ENCODE data around the gene JTB. TPM values are rescaled to one million over a fixed set of nuclear protein-coding genes. Genes with fewer than 3 reads are reported as not detected.

The JTB gene
- total RNA-seq, 4 donors from 2014 or later: 144 to 225 (median 204) TPM

GRCh38 chr1:153968972-153969371 is 8.5 kb downstream of the JTB start:
- H3K4me1 ChIP-seq: peaks cover 11 to 45% (median 26%) of the 10 kb centered on the region in 3 donors
- WGBS, 2 donors: 100% methylated on average over 1 of the region's 2 CpGs; no CpG with 5 or more reads in 1 of the 2 donors
- intact Hi-C loops (cut with DNase I): no loop called here
- peak overlapping the region in 2 of 4 donors; percentile 56 to 77 for H3K4me3 ChIP-seq
- no peaks in the 10 kb centered on the region for H3K9me3 ChIP-seq
- TF ChIP-seq, protein P1, sequence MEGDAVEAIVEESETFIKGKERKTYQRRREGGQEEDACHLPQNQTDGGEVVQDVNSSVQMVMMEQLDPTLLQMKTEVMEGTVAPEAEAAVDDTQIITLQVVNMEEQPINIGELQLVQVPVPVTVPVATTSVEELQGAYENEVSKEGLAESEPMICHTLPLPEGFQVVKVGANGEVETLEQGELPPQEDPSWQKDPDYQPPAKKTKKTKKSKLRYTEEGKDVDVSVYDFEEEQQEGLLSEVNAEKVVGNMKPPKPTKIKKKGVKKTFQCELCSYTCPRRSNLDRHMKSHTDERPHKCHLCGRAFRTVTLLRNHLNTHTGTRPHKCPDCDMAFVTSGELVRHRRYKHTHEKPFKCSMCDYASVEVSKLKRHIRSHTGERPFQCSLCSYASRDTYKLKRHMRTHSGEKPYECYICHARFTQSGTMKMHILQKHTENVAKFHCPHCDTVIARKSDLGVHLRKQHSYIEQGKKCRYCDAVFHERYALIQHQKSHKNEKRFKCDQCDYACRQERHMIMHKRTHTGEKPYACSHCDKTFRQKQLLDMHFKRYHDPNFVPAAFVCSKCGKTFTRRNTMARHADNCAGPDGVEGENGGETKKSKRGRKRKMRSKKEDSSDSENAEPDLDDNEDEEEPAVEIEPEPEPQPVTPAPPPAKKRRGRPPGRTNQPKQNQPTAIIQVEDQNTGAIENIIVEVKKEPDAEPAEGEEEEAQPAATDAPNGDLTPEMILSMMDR (IDR thresholded peaks at IDR 0.05): no peak
- no peak for TF ChIP-seq POLR2A (IDR thresholded peaks at IDR 0.05)
- peak overlapping the region in 2 of 4 donors; percentile 92 to 93 for H3K27ac ChIP-seq
- DNase-seq: no peak
- no peaks in the 10 kb centered on the region for H3K27me3 ChIP-seq
- H3K36me3 ChIP-seq: peaks cover 0 to 17% (median 3%) of the 10 kb centered on the region in 3 donors

DNA sequence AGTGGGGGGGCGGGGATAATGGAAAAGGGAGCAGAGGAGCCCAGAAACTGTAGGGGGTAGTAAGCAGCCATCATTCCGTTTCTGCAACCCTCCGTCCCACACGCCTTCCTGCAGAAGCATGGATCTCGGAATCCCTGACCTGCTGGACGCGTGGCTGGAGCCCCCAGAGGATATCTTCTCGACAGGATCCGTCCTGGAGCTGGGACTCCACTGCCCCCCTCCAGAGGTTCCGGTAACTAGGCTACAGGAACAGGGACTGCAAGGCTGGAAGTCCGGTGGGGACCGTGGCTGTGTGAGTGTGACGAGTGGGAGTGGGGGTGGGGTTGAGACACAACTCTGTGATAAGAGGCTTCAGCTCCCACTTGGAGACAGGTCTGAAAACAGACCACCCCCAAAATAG is 9.1 kb downstream of the JTB start:
- peaks cover 11 to 49% (median 26%) of the 10 kb centered on the region in 3 donors for H3K4me1 ChIP-seq

DNA sequence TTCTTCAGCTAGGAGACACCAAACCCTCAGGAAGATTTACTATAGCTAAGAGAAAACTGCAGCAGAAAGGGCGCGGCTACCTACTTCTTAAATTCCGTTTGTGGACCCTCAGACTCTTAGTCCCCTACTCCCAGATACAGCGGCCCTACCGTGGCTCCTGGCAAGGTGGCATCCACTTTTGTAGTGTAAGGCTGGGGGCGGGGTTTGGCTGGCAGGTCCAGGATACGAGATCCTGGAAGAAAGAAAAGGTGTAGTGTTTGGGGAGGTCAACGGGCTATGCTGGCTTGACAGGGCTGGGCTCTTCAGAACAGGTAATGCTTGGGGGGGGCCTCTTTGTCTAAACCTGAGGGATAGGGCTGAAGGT is 9.5 kb downstream of the JTB start:
- Histone ChIP-seq H3K9me3 (no peaks in the 10 kb centered on the region), H3K4me1 (peaks cover 11 to 50% (median 26%) of the 10 kb centered on the region in 3 donors), H3K4me3 (peak overlapping the region; percentile 53 to 77 (median 60)), H3K27ac (peak overlapping the region; percentile 92 to 93 (median 92)), H3K36me3 (peaks cover 0 to 7% (median 0%) of the 10 kb centered on the region in 3 donors), H3K27me3 (no peaks in the 10 kb centered on the region)
- 0 to 6% methylated on average over 8 of the region's 8 CpGs for WGBS, 2 donors
- DNase-seq: no peak
- TF ChIP-seq, protein P1 (IDR thresholded peaks at IDR 0.05): no peak
- no peak for TF ChIP-seq POLR2A (IDR thresholded peaks at IDR 0.05)
- intact Hi-C loops (cut with DNase I): no loop called here

More for the DNA sequence above, 9.1 kb downstream of the JTB start:
- intact Hi-C loops (cut with DNase I): no loop called here
- WGBS, 2 donors: 22 to 44% methylated on average over 7 to 9 of the region's 13 CpGs
- H3K4me3 ChIP-seq: peak overlapping the region; percentile 53 to 77 (median 60)
- TF ChIP-seq, protein P1 (IDR thresholded peaks at IDR 0.05): no peak
- no peak for TF ChIP-seq POLR2A (IDR thresholded peaks at IDR 0.05)
- DNase-seq: no peak
- H3K9me3 ChIP-seq: no peaks in the 10 kb centered on the region
- no peaks in the 10 kb centered on the region for H3K27me3 ChIP-seq
- peak overlapping the region; percentile 92 to 93 (median 92) for H3K27ac ChIP-seq
- peaks cover 0 to 11% (median 0%) of the 10 kb centered on the region in 3 donors for H3K36me3 ChIP-seq

- Histone ChIP-seq H3K9me3 (no peaks in the 10 kb centered on the region), H3K27ac (peak within 1 kb of the TSS; percentile 92 to 93 (median 92)), H3K36me3 (peaks cover 0 to under 1% (median 0%) of the 10 kb centered on the region in 3 donors), H3K4me3 (peak within 1 kb of the TSS; percentile 53 to 77 (median 60)), H3K27me3 (no peaks in the 10 kb centered on the region), H3K4me1 (peaks cover 16 to 56% (median 29%) of the 10 kb centered on the region in 3 donors)
- peak; percentile 57 for DNase-seq
- intact Hi-C loops (cut with DNase I): no loop called here
- TF ChIP-seq, protein P1 (IDR thresholded peaks at IDR 0.05): peak in 4 of 6 experiments; percentile 13 to 39 (median 24)
- TF ChIP-seq POLR2A (IDR thresholded peaks at IDR 0.05): peak in 3 of 4 donors; percentile 49 to 81 (median 80)
- 0% methylated on average over 28 to 44 of the region's 60 CpGs for WGBS, 2 donors
These were observed 10.1 kb downstream of the JTB start, which contains the start of gene CREB3L4 for GRCh38 chr1:153967107-153967999. TSS of gene CREB3L4 (plus strand) at chr1:153967902. CDS start at chr1:153968526, 624 bp downstream.

DNA sequence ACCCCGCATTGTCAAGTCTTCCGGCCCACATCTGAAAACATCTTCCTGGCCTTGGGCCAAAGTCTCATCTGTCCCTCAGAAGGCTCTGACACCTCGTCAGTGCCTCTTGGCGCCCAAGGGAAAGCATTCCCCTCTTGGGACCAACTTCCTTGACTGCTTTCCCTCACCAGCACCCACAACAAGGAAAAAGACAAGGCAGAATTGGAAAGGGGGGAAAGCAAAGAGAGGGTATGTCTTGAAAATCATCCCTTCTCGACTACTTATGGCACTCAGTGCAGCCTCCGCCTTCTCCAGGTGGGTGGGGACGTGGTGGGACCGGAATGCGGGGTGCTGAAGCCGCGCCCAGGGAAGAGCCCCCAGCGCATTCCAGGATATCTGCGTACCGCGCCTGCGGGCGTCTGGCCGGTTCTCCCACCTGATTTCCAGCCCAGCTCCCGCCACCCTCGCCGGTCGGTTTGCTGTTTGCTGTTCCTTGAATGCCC is 13.6 kb downstream of the JTB start:
- intact Hi-C loops (cut with DNase I): no loop called here
- H3K27ac ChIP-seq: peak overlapping the region; percentile 94 to 98 (median 96)
- 0% methylated on average over 6 to 20 of the region's 22 CpGs for WGBS, 2 donors
- H3K4me3 ChIP-seq: peak overlapping the region; percentile 60 to 85 (median 70)
- no peak for DNase-seq
- TF ChIP-seq, protein P1 (IDR thresholded peaks at IDR 0.05): no peak
- TF ChIP-seq POLR2A (IDR thresholded peaks at IDR 0.05): no peak
- H3K9me3 ChIP-seq: no peaks in the 10 kb centered on the region
- H3K36me3 ChIP-seq: peaks cover 8 to 26% (median 9%) of the 10 kb centered on the region in 3 donors
- peaks cover 24 to 88% (median 45%) of the 10 kb centered on the region in 3 donors for H3K4me1 ChIP-seq
- no peaks in the 10 kb centered on the region for H3K27me3 ChIP-seq

All from esophagus squamous epithelium (tissue), 5 donors.